Gastrocnemius medialis (tissue), 4 donors: ENCODE data around the gene ZYG11B. TPM values are rescaled to one million over a fixed set of nuclear protein-coding genes. Genes with fewer than 3 reads are reported as not detected.
A peak's percentile ranks its signal among the peaks of the same experiment; 100 is the strongest.

Source experiments
- ATAC-seq, 2 donors: fragments of 150-250 bp; one replicate each; pipeline ENCODE4 v1.9.1; 2016
- DNase-seq, 2 donors: peaks; one replicate each; pipeline ENCODE4 v3.0.0-alpha.2; 2019
- H3K27ac ChIP-seq, 4 donors: fragments of 200-600 bp; sonication (generic); 1 replicate in 1 of 4; 2 replicates in 3 of 4; pipeline ENCODE4 v1.5.1; 2016 to 2018; ENCODE audit warnings: mild to moderate bottlenecking in 2 of 4, moderate library complexity in 1 of 4
- H3K27me3 ChIP-seq, 3 donors: fragments of 200-600 bp; sonication (generic) in 2 of 3; 1 replicate in 1 of 3; 2 replicates in 2 of 3; pipeline versions ENCODE4 v1.5.1 to v1.6.0; 2016 to 2019; ENCODE audit warnings: mild to moderate bottlenecking in 1 of 3, moderate library complexity in 1 of 3
- H3K36me3 ChIP-seq, 2 donors: fragments of 200-600 bp; sonication (generic) in 1 of 2; one replicate each; pipeline ENCODE4 v1.5.1; 2017 to 2018
- H3K4me1 ChIP-seq, 2 donors: fragments of 200-600 bp; sonication (generic) in 1 of 2; one replicate each; pipeline ENCODE4 v1.5.1; 2016 to 2017; ENCODE audit warnings: mild to moderate bottlenecking in 2 of 2
- H3K4me3 ChIP-seq, 4 donors: fragments of 200-600 bp; sonication (generic) in 3 of 4; 1 replicate in 1 of 4; 2 replicates in 3 of 4; pipeline ENCODE4 v1.5.1; 2016 to 2019; ENCODE audit warnings: mild to moderate bottlenecking in 2 of 4
- H3K9me3 ChIP-seq, 3 donors: fragments of 200-600 bp; sonication (generic) in 2 of 3; 1 replicate in 1 of 3; 2 replicates in 2 of 3; pipeline ENCODE4 v1.5.1; 2016 to 2019
- CTCF ChIP-seq, 5 experiments: fragments of 450-650 bp in 3 of 5; fragments of 200-600 bp in 2 of 5; sonication (generic) in 2 of 5; IDR thresholded peaks in 4 of 5; conservative IDR thresholded peaks in 1 of 5; 1 replicate in 4 of 5; 2 replicates in 1 of 5; pipeline ENCODE4 v1.5.1; 2016 to 2019; ENCODE audit warnings: antibody characterized with exemption in 5 of 5, mild to moderate bottlenecking in 3 of 5, moderate library complexity in 3 of 5
- POLR2A ChIP-seq, 2 donors: fragments of 450-650 bp; IDR thresholded peaks; one replicate each; pipeline ENCODE4 v1.6.1; 2017; ENCODE audit warnings: antibody characterized with exemption in 2 of 2, mild to moderate bottlenecking in 2 of 2, moderate library complexity in 2 of 2
- in situ Hi-C, 4 donors: fragments of 200-750 bp; cut with MboI; loops; one replicate each; pipeline versions ENCODE4 v1.15.0 to v1.8.0; 2017; ENCODE audit warnings: low sequenced_read_pairs in 4 of 4
- intact Hi-C: fragments of 100-400 bp; cut with DNase I; formaldehyde crosslinking; loops from one replicate; pipeline ENCODE4 v1.15.1; 2023; ENCODE audit warnings: low total_unique reads
- total RNA-seq, 4 donors: library from RNA; depleted of rRNA; stranded (reverse); fragments of >200 nt; gene quantifications; one replicate each; pipeline versions ENCODE4 v1.1.0 to v1.2.3, GENCODE V29; 2016

Gene ZYG11B
- total RNA-seq, 4 donors from 2014 or later = 136 to 248 (median 194) TPM

DNA sequence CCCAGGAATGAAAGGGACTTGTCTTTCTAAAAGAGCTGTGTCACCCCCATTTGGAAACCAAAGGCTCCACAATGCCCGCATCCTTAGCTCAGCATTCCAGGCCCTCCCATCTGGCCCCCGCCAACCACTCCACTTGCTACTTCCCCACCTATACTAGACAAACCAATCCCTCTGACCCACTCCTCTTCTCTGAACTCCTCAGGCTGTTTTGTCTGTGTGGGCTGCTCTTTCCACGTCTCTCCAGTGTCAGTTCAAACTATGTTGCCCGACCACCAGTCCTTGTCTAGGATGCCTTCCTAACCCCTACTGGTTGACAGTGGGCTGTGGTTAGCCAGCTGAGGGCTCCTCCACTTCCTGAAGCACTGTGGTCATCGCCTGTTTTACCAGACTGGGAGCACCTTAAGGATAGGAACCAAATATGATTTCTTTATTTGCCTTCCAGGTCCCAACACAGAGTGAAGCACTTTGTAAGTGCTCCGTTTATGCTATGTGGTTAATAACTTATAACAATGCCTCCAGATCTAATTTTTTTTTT is 20.1 kb upstream of the ZYG11B start:
- in situ Hi-C loops = loop anchor here in 2 of 4 donors (10.0 to 25.0 kb wide), 2 partner anchors 219 to 481 kb away; partner anchors contain the start of genes ECHDC2 (in 2 of the 2), SCP2 (in 2 of the 2) and CPT2 (in 1 of the 2)
- TF ChIP-seq CTCF (IDR thresholded peaks at IDR 0.05 in 4 of 5, conservative IDR thresholded peaks at IDR 0.05 in 1 of 5) = no peak
- no peak for TF ChIP-seq POLR2A (IDR thresholded peaks at IDR 0.05)
- Histone ChIP-seq H3K4me3 (no peak overlapping the region), H3K36me3 (no peaks in the 10 kb centered on the region), H3K27ac (peak overlapping the region; percentile 87 to 96 (median 94)), H3K4me1 (peaks cover 22 to 33% of the 10 kb centered on the region in 2 donors), H3K27me3 (no peaks in the 10 kb centered on the region), H3K9me3 (no peaks in the 10 kb centered on the region)
- ATAC-seq = no peak
- DNase-seq = no peak
- intact Hi-C loops = loop anchor here (2.0 to 10.0 kb wide), 2 partner anchors 33 to 1849 kb away; no protein-coding TSS in a partner anchor

DNA sequence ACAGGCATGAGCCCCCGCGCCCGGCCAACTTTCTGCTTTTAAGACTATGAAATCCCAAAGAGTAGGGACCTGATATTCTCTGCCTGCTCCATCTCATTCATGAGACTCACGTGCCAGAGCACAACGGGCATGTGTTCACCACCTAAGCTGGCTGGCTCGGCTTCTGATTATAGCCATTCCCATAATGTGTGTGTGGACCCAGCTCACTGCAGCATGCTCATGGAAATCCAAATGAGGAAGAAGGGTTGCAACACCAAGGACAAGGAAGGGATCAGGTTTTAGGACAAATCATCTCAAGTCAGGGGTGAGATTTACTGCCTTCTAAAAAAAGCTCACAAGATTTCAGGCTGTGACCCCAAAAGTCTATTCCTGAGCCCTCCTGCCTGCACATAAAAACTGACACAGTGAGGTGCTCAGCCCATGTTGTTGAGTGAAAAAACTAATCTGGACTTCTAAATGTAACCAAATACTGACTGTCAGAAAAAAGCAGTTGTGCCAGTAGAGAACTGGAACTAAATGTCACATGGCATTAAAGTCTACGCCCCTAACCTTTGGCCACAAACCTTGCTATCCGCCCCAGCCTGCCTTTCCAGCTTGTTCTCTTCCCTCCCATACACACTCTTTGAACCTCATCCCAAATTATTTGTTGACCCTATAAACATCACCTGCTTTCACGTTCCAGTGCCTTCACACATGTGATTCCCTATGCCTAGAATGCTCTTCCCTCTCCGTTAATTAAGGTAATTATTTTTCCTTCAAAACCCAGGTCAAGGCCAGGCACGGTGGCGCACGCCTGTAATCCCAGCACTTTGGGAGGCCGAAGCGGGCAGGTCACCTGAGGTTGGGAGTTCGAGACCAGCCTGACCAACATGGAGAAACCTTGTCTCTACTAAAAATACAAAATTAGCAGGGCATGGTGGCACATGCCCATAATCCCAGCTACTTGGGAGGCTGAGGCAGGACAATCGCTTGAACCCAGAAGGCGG is 19.0 kb upstream of the ZYG11B start:
- intact Hi-C loops (loop anchor here (1.0 to 10.0 kb wide), 3 partner anchors 19 to 1848 kb away; partner anchors contain the start of gene ZYG11B), in situ Hi-C loops (loop anchor here in 2 of 4 donors (10.0 to 25.0 kb wide), 2 partner anchors 218 to 480 kb away; partner anchors contain the start of genes ECHDC2 (in 2 of the 2), SCP2 (in 2 of the 2) and CPT2 (in 1 of the 2))
- Histone ChIP-seq H3K36me3 (no peaks in the 10 kb centered on the region), H3K4me1 (peaks cover 22 to 32% of the 10 kb centered on the region in 2 donors), H3K27me3 (no peaks in the 10 kb centered on the region), H3K27ac (peak overlapping the region; percentile 87 to 96 (median 94)), H3K9me3 (no peaks in the 10 kb centered on the region), H3K4me3 (no peak overlapping the region)
- TF ChIP-seq CTCF (IDR thresholded peaks at IDR 0.05 in 4 of 5, conservative IDR thresholded peaks at IDR 0.05 in 1 of 5) (no peak), POLR2A (IDR thresholded peaks at IDR 0.05) (no peak)
- peak; percentile 77 to 82 for ATAC-seq
- DNase-seq = peak; percentile 87 to 90

DNA sequence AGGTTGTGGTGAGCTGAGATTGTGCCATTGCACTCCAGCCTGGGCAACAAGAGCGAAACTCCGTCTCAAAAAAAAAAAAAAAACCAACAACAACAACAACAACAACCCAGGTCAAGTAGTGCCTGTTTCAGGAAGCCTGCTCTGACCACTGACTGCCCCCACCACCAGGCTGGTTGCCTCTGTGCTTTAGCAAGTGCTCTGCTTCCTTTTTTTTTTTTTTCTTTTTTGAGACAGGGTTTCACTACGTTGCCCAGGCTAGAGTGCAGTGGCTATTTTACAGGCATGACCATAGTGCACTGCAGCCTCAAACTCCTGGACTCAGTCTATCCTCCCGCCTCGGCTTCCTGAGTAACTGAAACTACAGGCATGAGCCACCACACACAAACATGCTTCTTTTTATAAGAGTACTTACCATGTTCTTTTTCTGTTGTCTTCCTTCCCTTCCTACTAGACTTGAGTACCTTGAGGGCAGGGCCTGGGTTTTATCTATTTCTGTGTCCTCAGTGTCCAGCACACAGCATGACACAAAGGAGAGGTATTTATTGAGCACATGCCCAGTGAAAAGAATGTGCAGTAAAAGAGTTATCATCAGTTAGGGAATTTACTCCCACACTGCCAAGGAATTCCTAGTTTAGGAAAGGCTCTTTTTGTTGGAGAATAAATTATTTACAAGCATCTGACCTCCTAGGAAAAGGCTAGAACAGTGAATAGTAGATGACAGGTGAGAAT is 18.2 kb upstream of the ZYG11B start:
- peaks cover 22 to 27% of the 10 kb centered on the region in 2 donors for H3K4me1 ChIP-seq
- H3K27me3 ChIP-seq = no peaks in the 10 kb centered on the region
- no peaks in the 10 kb centered on the region for H3K9me3 ChIP-seq
- ATAC-seq = no peak
- H3K27ac ChIP-seq = peak overlapping the region; percentile 87 to 96 (median 94)
- DNase-seq = no peak
- no peaks in the 10 kb centered on the region for H3K36me3 ChIP-seq
- H3K4me3 ChIP-seq = no peak overlapping the region
- TF ChIP-seq CTCF (IDR thresholded peaks at IDR 0.05 in 4 of 5, conservative IDR thresholded peaks at IDR 0.05 in 1 of 5) = no peak
- no peak for TF ChIP-seq POLR2A (IDR thresholded peaks at IDR 0.05)
- in situ Hi-C loops = loop anchor here in 2 of 4 donors (10.0 to 25.0 kb wide), 2 partner anchors 217 to 479 kb away; partner anchors contain the start of genes ECHDC2 (in 2 of the 2), SCP2 (in 2 of the 2) and CPT2 (in 1 of the 2)
- intact Hi-C loops = loop anchor here (1.0 to 10.0 kb wide), 3 partner anchors 18 to 1847 kb away; partner anchors contain the start of gene ZYG11B

- in situ Hi-C loops = loop anchor here in 2 of 4 donors (10.0 to 25.0 kb wide), 2 partner anchors 216 to 478 kb away; partner anchors contain the start of genes ECHDC2 (in 2 of the 2), SCP2 (in 2 of the 2) and CPT2 (in 1 of the 2)
- intact Hi-C loops = loop anchor here (10.0 kb wide), 1 partner anchor 1846 kb away; no protein-coding TSS in a partner anchor
- TF ChIP-seq POLR2A (IDR thresholded peaks at IDR 0.05) (no peak), CTCF (IDR thresholded peaks at IDR 0.05 in 4 of 5, conservative IDR thresholded peaks at IDR 0.05 in 1 of 5) (no peak)
- Histone ChIP-seq H3K36me3 (no peaks in the 10 kb centered on the region), H3K27me3 (no peaks in the 10 kb centered on the region), H3K4me3 (no peak overlapping the region), H3K4me1 (peaks cover 15 to 23% of the 10 kb centered on the region in 2 donors), H3K9me3 (no peaks in the 10 kb centered on the region), H3K27ac (peak overlapping the region; percentile 87 to 96 (median 94))
- ATAC-seq (no peak), DNase-seq (no peak)
Observed at GRCh38 chr1:52709016-52709415, 17.2 kb upstream of the ZYG11B start.
